Breast epithelium (tissue), 3 donors: ENCODE measurements around the gene KRTAP10-10.

Experiments used
- POLR2A ChIP-seq: fragments of 450-650 bp; IDR thresholded peaks from one replicate; pipeline ENCODE4 v1.6.1; 2016; ENCODE audit warnings: antibody characterized with exemption, mild to moderate bottlenecking, moderate library complexity
- TF ChIP-seq, protein P1 (sequence below), 3 donors: fragments of 450-650 bp; IDR thresholded peaks; one replicate each; pipeline ENCODE4 v1.5.1; 2016 to 2017; ENCODE audit warnings: antibody characterized with exemption in 3 of 3, mild to moderate bottlenecking in 3 of 3, moderate library complexity in 3 of 3

DNA sequence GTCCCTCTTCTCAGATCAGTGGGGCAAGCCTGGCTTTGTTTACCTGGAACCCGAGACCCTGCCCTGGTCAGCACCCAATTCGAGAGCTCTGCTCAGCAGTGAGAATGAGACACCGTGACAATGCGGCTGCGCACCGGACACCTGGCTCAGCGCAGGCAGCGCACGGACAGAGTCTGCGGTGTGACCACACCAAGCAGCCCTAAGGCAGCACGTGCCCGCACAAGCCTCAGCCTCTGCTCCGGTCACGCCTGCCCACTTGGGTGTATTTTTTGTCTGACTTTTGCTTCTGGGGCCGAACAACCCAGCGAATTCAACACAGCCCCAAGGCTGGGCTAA is 20.6 kb upstream of the KRTAP10-10 start:
- TF ChIP-seq, protein P1, sequence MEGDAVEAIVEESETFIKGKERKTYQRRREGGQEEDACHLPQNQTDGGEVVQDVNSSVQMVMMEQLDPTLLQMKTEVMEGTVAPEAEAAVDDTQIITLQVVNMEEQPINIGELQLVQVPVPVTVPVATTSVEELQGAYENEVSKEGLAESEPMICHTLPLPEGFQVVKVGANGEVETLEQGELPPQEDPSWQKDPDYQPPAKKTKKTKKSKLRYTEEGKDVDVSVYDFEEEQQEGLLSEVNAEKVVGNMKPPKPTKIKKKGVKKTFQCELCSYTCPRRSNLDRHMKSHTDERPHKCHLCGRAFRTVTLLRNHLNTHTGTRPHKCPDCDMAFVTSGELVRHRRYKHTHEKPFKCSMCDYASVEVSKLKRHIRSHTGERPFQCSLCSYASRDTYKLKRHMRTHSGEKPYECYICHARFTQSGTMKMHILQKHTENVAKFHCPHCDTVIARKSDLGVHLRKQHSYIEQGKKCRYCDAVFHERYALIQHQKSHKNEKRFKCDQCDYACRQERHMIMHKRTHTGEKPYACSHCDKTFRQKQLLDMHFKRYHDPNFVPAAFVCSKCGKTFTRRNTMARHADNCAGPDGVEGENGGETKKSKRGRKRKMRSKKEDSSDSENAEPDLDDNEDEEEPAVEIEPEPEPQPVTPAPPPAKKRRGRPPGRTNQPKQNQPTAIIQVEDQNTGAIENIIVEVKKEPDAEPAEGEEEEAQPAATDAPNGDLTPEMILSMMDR (IDR thresholded peaks at IDR 0.05) = no peak
- no peak for TF ChIP-seq POLR2A
